Measurements from ENCODE around the gene AKAP13. TPM values are rescaled to one million over a fixed set of nuclear protein-coding genes. Genes with fewer than 3 reads are reported as not detected.

AKAP13 gene
- total and polyA plus RNA-seq, 7 donors = 21.6 to 142 (median 98.5) TPM

- intact Hi-C loops (cut with DNase I) = no loop called here
- Histone ChIP-seq H3K27ac (peak overlapping the region in 1 of 4 donors; percentile 24), H3K4me1 (peaks cover 0 to 21% (median 0%) of the 10 kb centered on the region in 4 donors), H3K4me3 (no peak overlapping the region), H3K27me3 (no peaks in the 10 kb centered on the region), H3K9me3 (no peaks in the 10 kb centered on the region), H3K36me3 (peaks cover 0 to 19% (median 7%) of the 10 kb centered on the region in 4 donors)
- no peak for TF ChIP-seq POLR2AphosphoS5 (IDR thresholded peaks at IDR 0.05)
- no peak for TF ChIP-seq CTCF (IDR thresholded peaks at IDR 0.05)
- no peak for TF ChIP-seq POLR2A (IDR thresholded peaks at IDR 0.05)
- no peak for TF ChIP-seq EP300 (IDR thresholded peaks at IDR 0.05)
- DNase-seq = no peak
- 78 to 86% methylated on average over 4 of the region's 4 CpGs for WGBS, 2 donors
Observed at GRCh38 chr15:85536341-85536740, 155.9 kb downstream of the AKAP13 start.

- TF ChIP-seq CTCF (IDR thresholded peaks at IDR 0.05) = no peak
- no peak for TF ChIP-seq POLR2AphosphoS5 (IDR thresholded peaks at IDR 0.05)
- no peak for TF ChIP-seq EP300 (IDR thresholded peaks at IDR 0.05)
- no peak for TF ChIP-seq POLR2A (IDR thresholded peaks at IDR 0.05)
- no peak overlapping the region for H3K27ac ChIP-seq
- H3K36me3 ChIP-seq = peaks cover 0 to 8% (median 2%) of the 10 kb centered on the region in 4 donors
- no peaks in the 10 kb centered on the region for H3K27me3 ChIP-seq
- H3K9me3 ChIP-seq = no peaks in the 10 kb centered on the region
- peaks cover 0 to 45% (median 16%) of the 10 kb centered on the region in 4 donors for H3K4me1 ChIP-seq
- no peak for DNase-seq
- no peak overlapping the region for H3K4me3 ChIP-seq
- intact Hi-C loops (cut with DNase I) = no loop called here
Observed at GRCh38 chr15:85539491-85539890, 159.1 kb downstream of the AKAP13 start.

GRCh38 chr15:85540085-85540797 is 159.8 kb downstream of the AKAP13 start:
- WGBS, 2 donors = 82 to 85% methylated on average over 6 of the region's 6 CpGs
- Histone ChIP-seq H3K27me3 (no peaks in the 10 kb centered on the region), H3K36me3 (peaks cover 0 to under 1% (median 0%) of the 10 kb centered on the region in 4 donors), H3K4me1 (peaks cover 0 to 52% (median 21%) of the 10 kb centered on the region in 4 donors), H3K27ac (no peak overlapping the region), H3K9me3 (no peaks in the 10 kb centered on the region), H3K4me3 (no peak overlapping the region)
- no peak for DNase-seq
- intact Hi-C loops (cut with DNase I) = no loop called here
- TF ChIP-seq POLR2A (IDR thresholded peaks at IDR 0.05) (no peak), EP300 (IDR thresholded peaks at IDR 0.05) (no peak), POLR2AphosphoS5 (IDR thresholded peaks at IDR 0.05) (no peak), CTCF (IDR thresholded peaks at IDR 0.05) (no peak)

GRCh38 chr15:85541744-85542143 is 161.3 kb downstream of the AKAP13 start:
- no peaks in the 10 kb centered on the region for H3K36me3 ChIP-seq
- H3K27ac ChIP-seq = no peak overlapping the region
- DNase-seq = no peak
- 41 to 52% methylated on average over 1 of the region's 1 CpG for WGBS, 2 donors
- peaks cover 0 to 56% (median 21%) of the 10 kb centered on the region in 4 donors for H3K4me1 ChIP-seq
- intact Hi-C loops (cut with DNase I) = no loop called here
- H3K4me3 ChIP-seq = no peak overlapping the region
- no peak for TF ChIP-seq POLR2AphosphoS5 (IDR thresholded peaks at IDR 0.05)
- no peak for TF ChIP-seq CTCF (IDR thresholded peaks at IDR 0.05)
- H3K27me3 ChIP-seq = no peaks in the 10 kb centered on the region
- no peaks in the 10 kb centered on the region for H3K9me3 ChIP-seq

GRCh38 chr15:85542488-85542887 is 162.1 kb downstream of the AKAP13 start:
- H3K27ac ChIP-seq = peak overlapping the region in 3 of 4 donors; percentile 27 to 65 (median 62)
- no peaks in the 10 kb centered on the region for H3K9me3 ChIP-seq
- 37 to 75% methylated on average over 3 of the region's 3 CpGs for WGBS, 2 donors
- H3K4me3 ChIP-seq = no peak overlapping the region
- H3K4me1 ChIP-seq = peaks cover 0 to 56% (median 21%) of the 10 kb centered on the region in 4 donors
- intact Hi-C loops (cut with DNase I) = no loop called here
- no peaks in the 10 kb centered on the region for H3K27me3 ChIP-seq
- no peaks in the 10 kb centered on the region for H3K36me3 ChIP-seq
- DNase-seq = no peak
- TF ChIP-seq POLR2AphosphoS5 (IDR thresholded peaks at IDR 0.05) = no peak
- TF ChIP-seq POLR2A (IDR thresholded peaks at IDR 0.05) = no peak
- TF ChIP-seq EP300 (IDR thresholded peaks at IDR 0.05) = no peak
- TF ChIP-seq CTCF (IDR thresholded peaks at IDR 0.05) = no peak
